CD14-positive monocyte (primary cell): ENCODE measurements around the gene HSF4. TPM values are rescaled to one million over a fixed set of nuclear protein-coding genes. Genes with fewer than 3 reads are reported as not detected.

Experiments used
- DNase-seq, 3 donors: peaks; one replicate each; pipeline ENCODE4 v3.0.0-alpha.2; 2011 to 2022
- H2AFZ ChIP-seq: 2 replicates; pipeline ENCODE4 v1.6.0; 2012; ENCODE audit warnings: mild to moderate bottlenecking, low read depth, low read length, inconsistent platforms; ENCODE audit not compliant: insufficient read depth, poor library complexity, severe bottlenecking
- H3K27ac ChIP-seq, 2 donors: 1 replicate in 1 of 2; 2 replicates in 1 of 2; pipeline ENCODE4 v1.5.1; 2012 to 2013; ENCODE audit warnings: low read length in 2 of 2, control low read depth in 1 of 2, inconsistent platforms in 1 of 2, low read depth in 1 of 2, mild to moderate bottlenecking in 1 of 2
- H3K27me3 ChIP-seq, 2 donors: one replicate each; pipeline versions ENCODE4 v1.6.0 to v1.6.1; 2011 to 2013; ENCODE audit warnings: low read length in 2 of 2; ENCODE audit not compliant: control insufficient read depth in 2 of 2, insufficient read depth in 2 of 2
- H3K36me3 ChIP-seq, 2 donors: replicated peaks in 1 of 2; 1 replicate in 1 of 2; 2 replicates in 1 of 2; pipeline versions ENCODE4 v1.5.1 to v1.6.1; 2012 to 2013; ENCODE audit warnings: low read length in 2 of 2, control low read depth in 1 of 2, inconsistent platforms in 1 of 2, mild to moderate bottlenecking in 1 of 2; ENCODE audit not compliant: insufficient read depth in 2 of 2, control insufficient read depth in 1 of 2
- H3K4me1 ChIP-seq, 2 donors: 1 replicate in 1 of 2; 2 replicates in 1 of 2; pipeline versions ENCODE4 v1.5.1 to v1.6.1; 2012 to 2013; ENCODE audit warnings: low read length in 2 of 2, control low read depth in 1 of 2, inconsistent platforms in 1 of 2, mild to moderate bottlenecking in 1 of 2, moderate library complexity in 1 of 2; ENCODE audit not compliant: insufficient read depth in 2 of 2, control insufficient read depth in 1 of 2
- H3K4me2 ChIP-seq: replicated peaks from 2 replicates; pipeline ENCODE3; 2012; ENCODE audit warnings: low read length, moderate library complexity, mild to moderate bottlenecking; ENCODE audit not compliant: poor library complexity, severe bottlenecking; ENCODE audit errors: extremely low read depth
- H3K4me3 ChIP-seq, 3 experiments: fragments of 200-600 bp in 1 of 3; sonication (generic) in 1 of 3; replicated peaks in 1 of 3; 1 replicate in 2 of 3; 2 replicates in 1 of 3; pipeline ENCODE4 v1.5.1; 2011 to 2013; ENCODE audit warnings: low read length in 3 of 3, mild to moderate bottlenecking in 3 of 3, control low read depth in 2 of 3, low read depth in 2 of 3, inconsistent platforms in 1 of 3, moderate library complexity in 1 of 3
- H3K79me2 ChIP-seq: 2 replicates; pipeline ENCODE4 v1.6.0; 2012; ENCODE audit warnings: mild to moderate bottlenecking, control low read depth, inconsistent platforms, low read length, moderate library complexity; ENCODE audit not compliant: insufficient read depth
- H3K9ac ChIP-seq: 2 replicates; pipeline ENCODE4 v1.6.0; 2017; ENCODE audit warnings: low read length, mild to moderate bottlenecking; ENCODE audit not compliant: insufficient read depth, poor library complexity, severe bottlenecking
- H3K9me3 ChIP-seq, 2 donors: replicated peaks in 1 of 2; 1 replicate in 1 of 2; 2 replicates in 1 of 2; pipeline versions ENCODE4 v1.5.1 to v1.6.1; 2012 to 2013; ENCODE audit warnings: low read length in 2 of 2, control low read depth in 1 of 2; ENCODE audit not compliant: control insufficient read depth in 1 of 2, insufficient read depth in 1 of 2
- H4K20me1 ChIP-seq: 2 replicates; pipeline ENCODE4 v1.6.0; 2012; ENCODE audit warnings: mild to moderate bottlenecking, low read length, control low read depth, moderate library complexity; ENCODE audit not compliant: insufficient read depth
- H3K27ac Mint-ChIP-seq, 7 donors: one replicate each; pipeline ENCODE4 v1.8.0; 2020; ENCODE audit warnings: mild to moderate bottlenecking in 7 of 7, mixed read lengths in 7 of 7, moderate library complexity in 6 of 7, inconsistent platforms in 2 of 7
- H3K27me3 Mint-ChIP-seq, 3 donors: one replicate each; pipeline ENCODE4 v1.8.0; 2021 to 2022; ENCODE audit warnings: low read depth in 3 of 3, mild to moderate bottlenecking in 3 of 3, mixed read lengths in 3 of 3, moderate library complexity in 3 of 3, inconsistent platforms in 1 of 3
- H3K36me3 Mint-ChIP-seq, 2 donors: one replicate each; pipeline ENCODE4 v1.8.0; 2020; ENCODE audit warnings: mixed read lengths in 2 of 2, inconsistent platforms in 1 of 2, mild to moderate bottlenecking in 1 of 2
- H3K4me1 Mint-ChIP-seq: one replicate; pipeline ENCODE4 v1.8.0; 2020; ENCODE audit warnings: mild to moderate bottlenecking, mixed read lengths
- H3K4me3 Mint-ChIP-seq, 2 donors: one replicate each; pipeline ENCODE4 v1.8.0; 2020; ENCODE audit warnings: mild to moderate bottlenecking in 2 of 2, mixed read lengths in 2 of 2, moderate library complexity in 1 of 2
- H3K9me3 Mint-ChIP-seq, 7 donors: one replicate each; pipeline ENCODE4 v1.8.0; 2020 to 2022; ENCODE audit warnings: mixed read lengths in 7 of 7, mild to moderate bottlenecking in 6 of 7, moderate library complexity in 6 of 7, inconsistent platforms in 2 of 7
- CTCF ChIP-seq: fragments of 200-600 bp; IDR thresholded peaks from one replicate; pipeline ENCODE4 v1.8.0; 2022; ENCODE audit warnings: antibody characterized with exemption, mild to moderate bottlenecking
- WGBS: methylation state at CpG from one replicate; pipeline ENCODE4 v1.1.5; 2013; ENCODE audit warnings: missing lambda C conversion rate; ENCODE audit not compliant: insufficient coverage; 5-methylcytosine and 5-hydroxymethylcytosine counted together
- intact Hi-C, 2 donors: fragments of 100-400 bp; cut with micrococcal nuclease; formaldehyde crosslinking; loops; one replicate each; pipeline versions ENCODE4 v1.15.0 to v1.15.1; 2023
- polyA plus RNA-seq, 3 donors: library from polyadenylated mRNA; depleted of rRNA in 1 of 3; unstranded in 2 of 3; stranded (reverse) in 1 of 3; fragments of 300-500 nt in 2 of 3; fragments of >200 nt in 1 of 3; fragmentation: Illumina TruSeq in 2 of 3; gene quantifications; 1 replicate in 2 of 3; 2 replicates in 1 of 3; pipeline ENCODE4 v1.2.3, GENCODE V29; 2012 to 2021

Gene HSF4
- polyA plus RNA-seq, 3 donors, result 53.4 TPM; not detected in 2

- H3K27me3 Mint-ChIP-seq, result peaks cover 32 to 58% (median 42%) of the 10 kb centered on the region in 3 donors
- intact Hi-C loops, result no loop called here
- peaks cover 27 to 28% of the 10 kb centered on the region in 2 donors for H3K36me3 Mint-ChIP-seq
- Histone ChIP-seq H3K27ac (no peak overlapping the region), H3K4me3 (no peak overlapping the region), H3K36me3 (no peaks in the 10 kb centered on the region), H2AFZ (no peak overlapping the region), H3K4me1 (peaks cover 42 to 53% of the 10 kb centered on the region in 2 donors), H3K4me2 (no peak overlapping the region), H3K27me3 (peaks cover 6 to 41% of the 10 kb centered on the region in 2 donors), H3K9ac (no peak overlapping the region), H4K20me1 (peaks cover 26% of the 10 kb centered on the region), H3K9me3 (no peaks in the 10 kb centered on the region), H3K79me2 (peaks cover 8% of the 10 kb centered on the region)
- H3K27ac Mint-ChIP-seq, result no peak overlapping the region
- no peak for DNase-seq
- peaks cover 0 to 21% (median 5%) of the 10 kb centered on the region in 7 donors for H3K9me3 Mint-ChIP-seq
- TF ChIP-seq CTCF, result no peak
- WGBS, result 94% methylated on average over 14 of the region's 16 CpGs
- peaks cover 16% of the 10 kb centered on the region for H3K4me1 Mint-ChIP-seq
- H3K4me3 Mint-ChIP-seq, result no peak overlapping the region
These were observed 15.6 kb downstream of the HSF4 start for GRCh38 chr16:67180166-67180565.

GRCh38 chr16:67181346-67181745 is 16.8 kb downstream of the HSF4 start:
- Histone ChIP-seq H3K4me2 (no peak overlapping the region), H3K9me3 (no peaks in the 10 kb centered on the region), H4K20me1 (peaks cover 19% of the 10 kb centered on the region), H3K4me3 (no peak overlapping the region), H3K27ac (no peak overlapping the region), H3K36me3 (no peaks in the 10 kb centered on the region), H3K27me3 (peaks cover 3 to 29% of the 10 kb centered on the region in 2 donors), H3K4me1 (peaks cover 49 to 59% of the 10 kb centered on the region in 2 donors), H2AFZ (no peak overlapping the region), H3K79me2 (peaks cover 8% of the 10 kb centered on the region), H3K9ac (no peak overlapping the region)
- no peak for TF ChIP-seq CTCF
- peaks cover 22 to 57% (median 36%) of the 10 kb centered on the region in 3 donors for H3K27me3 Mint-ChIP-seq
- H3K36me3 Mint-ChIP-seq, result peaks cover 16 to 21% of the 10 kb centered on the region in 2 donors
- H3K9me3 Mint-ChIP-seq, result peaks cover 0 to 10% (median 3%) of the 10 kb centered on the region in 7 donors
- intact Hi-C loops, result no loop called here
- H3K27ac Mint-ChIP-seq, result no peak overlapping the region
- H3K4me1 Mint-ChIP-seq, result peaks cover 22% of the 10 kb centered on the region
- no peak for DNase-seq
- H3K4me3 Mint-ChIP-seq, result no peak overlapping the region
- WGBS, result 100% methylated on average over 2 of the region's 2 CpGs
